Karpas-422 (cell line): ENCODE measurements around the gene LMCD1. TPM values are rescaled to one million over a fixed set of nuclear protein-coding genes. Genes with fewer than 3 reads are reported as not detected.

ENCODE experiments used
- DNase-seq: peaks from one replicate; pipeline ENCODE4 v3.0.0-alpha.2; 2015
- H2AFZ ChIP-seq: fragments of 200-600 bp; sonication (generic); 2 replicates; pipeline ENCODE4 v1.6.1; 2014; ENCODE audit warnings: antibody characterized with exemption, low read length, mixed read lengths
- H3K27ac ChIP-seq: fragments of 200-600 bp; sonication (generic); 2 replicates; pipeline ENCODE4 v1.5.1; 2014; ENCODE audit warnings: mild to moderate bottlenecking, low read length, moderate library complexity
- H3K27me3 ChIP-seq: fragments of 200-600 bp; sonication (generic); 2 replicates; pipeline ENCODE4 v1.6.1; 2014; ENCODE audit warnings: low read length, mixed read lengths
- H3K36me3 ChIP-seq: fragments of 200-600 bp; sonication (generic); 2 replicates; pipeline ENCODE4 v1.6.1; 2014; ENCODE audit warnings: low read length, mixed read lengths; ENCODE audit not compliant: insufficient read depth
- H3K4me1 ChIP-seq: fragments of 200-600 bp; sonication (generic); 2 replicates; pipeline ENCODE4 v1.6.1; 2014; ENCODE audit warnings: mild to moderate bottlenecking, low read length, mixed read lengths
- H3K4me2 ChIP-seq: fragments of 200-600 bp; sonication (generic); 2 replicates; pipeline ENCODE4 v1.6.1; 2014; ENCODE audit warnings: low read length, low read depth, mild to moderate bottlenecking; ENCODE audit not compliant: poor library complexity, severe bottlenecking
- H3K4me3 ChIP-seq: fragments of 200-600 bp; sonication (generic); 2 replicates; pipeline ENCODE4 v1.5.1; 2014; ENCODE audit warnings: mild to moderate bottlenecking, antibody characterized with exemption, low read length, mixed read lengths
- H3K79me2 ChIP-seq: fragments of 200-600 bp; sonication (generic); 2 replicates; pipeline ENCODE4 v1.6.1; 2014; ENCODE audit warnings: mild to moderate bottlenecking, low read length, mixed read lengths
- H3K9ac ChIP-seq: fragments of 200-600 bp; sonication (generic); 2 replicates; pipeline ENCODE4 v1.6.0; 2014; ENCODE audit warnings: low read length
- H3K9me2 ChIP-seq: fragments of 200-600 bp; sonication (generic), shearing (Covaris generic); replicated peaks from 2 replicates; pipeline ENCODE4 v1.6.0; 2014; ENCODE audit warnings: mild to moderate bottlenecking, low read length, moderate library complexity; ENCODE audit not compliant: insufficient read depth
- H3K9me3 ChIP-seq: fragments of 300-700, 200-600 bp; sonication (generic); 2 replicates; pipeline ENCODE4 v1.6.1; 2014; ENCODE audit warnings: low read length, mixed read lengths
- H4K20me1 ChIP-seq: fragments of 200-600 bp; sonication (generic); 2 replicates; pipeline ENCODE4 v1.6.1; 2014; ENCODE audit warnings: mild to moderate bottlenecking, antibody characterized with exemption, low read length, low read depth; ENCODE audit not compliant: insufficient read depth
- total RNA-seq: library from RNA; depleted of rRNA; stranded (reverse); fragments of >200 nt; shearing (Covaris generic); gene quantifications from 2 replicates; pipeline ENCODE4 v1.2.3, GENCODE V29; 2014; ENCODE audit warnings: low replicate concordance

The LMCD1 gene
- total RNA-seq, 1 experiment from 2014 or later: not detected

GRCh38 chr3:8516783-8517182 is 15.2 kb downstream of the LMCD1 start:
- H3K27me3 ChIP-seq: no peaks in the 10 kb centered on the region; the same call in 1 of the 2 replicates
- H4K20me1 ChIP-seq: no peaks in the 10 kb centered on the region
- no peaks in the 10 kb centered on the region for H3K9me2 ChIP-seq
- H3K27ac ChIP-seq: no peak overlapping the region
- no peak overlapping the region for H3K4me3 ChIP-seq
- H3K9me3 ChIP-seq: no peaks in the 10 kb centered on the region
- no peak overlapping the region for H3K4me2 ChIP-seq
- no peaks in the 10 kb centered on the region for H3K36me3 ChIP-seq
- no peak overlapping the region for H2AFZ ChIP-seq
- no peak overlapping the region for H3K9ac ChIP-seq
- H3K79me2 ChIP-seq: no peaks in the 10 kb centered on the region
- no peak for DNase-seq
- H3K4me1 ChIP-seq: no peaks in the 10 kb centered on the region

DNA sequence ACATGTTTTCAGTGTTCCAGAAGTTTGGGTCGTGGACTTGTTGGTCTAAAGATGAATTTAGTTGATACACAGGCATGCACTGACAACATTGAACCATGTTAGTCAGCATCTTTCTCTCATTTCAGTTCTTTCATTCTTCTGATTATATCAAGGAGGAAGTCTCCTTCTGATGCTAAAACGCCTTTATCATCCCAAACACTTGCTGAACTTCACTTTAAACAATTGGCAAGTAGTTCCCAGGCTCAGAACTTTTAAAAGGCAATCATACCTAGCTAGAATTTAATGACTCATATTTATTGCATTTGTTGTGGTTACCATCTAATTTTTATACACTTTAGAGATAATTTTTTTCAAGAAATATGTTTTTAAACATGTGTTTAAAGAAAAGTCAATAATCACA is 15.9 kb downstream of the LMCD1 start:
- no peaks in the 10 kb centered on the region for H3K4me1 ChIP-seq
- no peaks in the 10 kb centered on the region for H4K20me1 ChIP-seq
- H3K79me2 ChIP-seq: no peaks in the 10 kb centered on the region
- no peaks in the 10 kb centered on the region for H3K36me3 ChIP-seq
- no peak overlapping the region for H3K4me3 ChIP-seq
- H3K4me2 ChIP-seq: no peak overlapping the region
- no peak for DNase-seq
- H3K9ac ChIP-seq: no peak overlapping the region
- H3K27me3 ChIP-seq: no peaks in the 10 kb centered on the region; the same call in 1 of the 2 replicates
- no peaks in the 10 kb centered on the region for H3K9me3 ChIP-seq
- no peak overlapping the region for H3K27ac ChIP-seq
- no peak overlapping the region for H2AFZ ChIP-seq
- no peaks in the 10 kb centered on the region for H3K9me2 ChIP-seq

DNA sequence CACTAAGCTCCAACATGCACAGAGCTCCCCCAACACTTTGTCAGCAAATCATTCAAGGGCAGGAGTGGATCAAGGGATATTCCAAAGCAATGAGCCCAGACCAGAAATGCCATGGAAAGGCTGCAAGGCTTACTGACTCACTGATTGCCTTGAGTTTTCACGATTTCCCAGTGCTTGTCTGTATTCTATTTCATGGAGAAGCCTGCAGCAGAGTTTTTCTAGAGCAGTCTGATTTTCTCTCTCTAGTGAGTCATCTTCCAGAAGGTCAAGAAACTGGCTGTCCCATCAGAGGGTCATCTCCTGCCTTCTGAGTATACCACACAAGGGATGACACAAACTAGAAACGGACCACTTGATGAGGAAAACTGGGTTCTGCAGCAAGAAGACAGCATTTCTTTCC is 16.5 kb downstream of the LMCD1 start:
- Histone ChIP-seq H3K36me3 (no peaks in the 10 kb centered on the region), H3K9ac (no peak overlapping the region), H3K9me2 (no peaks in the 10 kb centered on the region), H3K4me3 (no peak overlapping the region), H4K20me1 (no peaks in the 10 kb centered on the region), H3K4me2 (no peak overlapping the region), H2AFZ (no peak overlapping the region), H3K9me3 (no peaks in the 10 kb centered on the region), H3K4me1 (no peaks in the 10 kb centered on the region), H3K27me3 (no peaks in the 10 kb centered on the region; the same call in 1 of the 2 replicates), H3K79me2 (no peaks in the 10 kb centered on the region), H3K27ac (no peak overlapping the region)
- DNase-seq: no peak

GRCh38 chr3:8519156-8519555 is 17.5 kb downstream of the LMCD1 start:
- no peak overlapping the region for H2AFZ ChIP-seq
- H3K4me1 ChIP-seq: no peaks in the 10 kb centered on the region
- no peaks in the 10 kb centered on the region for H3K79me2 ChIP-seq
- no peaks in the 10 kb centered on the region for H4K20me1 ChIP-seq
- DNase-seq: no peak
- no peak overlapping the region for H3K4me3 ChIP-seq
- no peaks in the 10 kb centered on the region for H3K36me3 ChIP-seq
- H3K27me3 ChIP-seq: no peaks in the 10 kb centered on the region; the same call in 1 of the 2 replicates
- no peaks in the 10 kb centered on the region for H3K9me3 ChIP-seq
- H3K9ac ChIP-seq: no peak overlapping the region
- no peaks in the 10 kb centered on the region for H3K9me2 ChIP-seq
- H3K4me2 ChIP-seq: no peak overlapping the region
- H3K27ac ChIP-seq: no peak overlapping the region

DNA sequence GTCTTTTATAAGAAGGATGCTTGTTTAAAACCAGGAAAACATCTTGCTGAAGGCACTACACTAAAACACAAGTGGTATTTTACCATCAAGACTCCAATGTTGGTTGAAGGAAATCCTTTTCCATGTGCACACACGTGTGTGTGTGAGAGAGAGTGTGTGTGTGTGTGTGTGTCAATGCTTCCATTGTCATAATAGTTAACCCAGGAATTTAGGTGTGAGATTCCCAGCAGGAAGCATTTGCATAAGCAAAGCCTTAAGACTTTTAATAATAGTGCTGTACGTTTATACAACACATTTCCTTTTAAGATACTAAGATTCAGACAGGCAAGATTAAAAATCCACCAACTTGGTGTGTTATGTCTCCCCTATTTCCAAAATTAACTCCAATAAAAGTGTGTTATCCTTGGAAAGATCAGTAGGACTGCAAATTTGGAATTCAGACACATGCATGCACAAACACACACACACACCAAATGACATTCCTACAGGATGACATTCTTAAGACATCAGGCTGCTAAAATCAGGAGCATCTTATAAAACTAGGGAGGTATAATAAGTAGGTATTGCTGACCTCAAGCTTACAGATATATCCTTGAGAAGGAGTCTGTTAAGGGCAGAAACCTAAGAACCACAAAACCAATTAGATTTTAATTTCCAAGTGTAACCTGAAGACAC is 18.3 kb downstream of the LMCD1 start:
- Histone ChIP-seq H3K9me2 (no peaks in the 10 kb centered on the region), H2AFZ (no peak overlapping the region), H3K27ac (no peak overlapping the region), H3K9ac (no peak overlapping the region), H3K4me3 (no peak overlapping the region), H4K20me1 (no peaks in the 10 kb centered on the region), H3K79me2 (no peaks in the 10 kb centered on the region), H3K4me2 (no peak overlapping the region), H3K36me3 (no peaks in the 10 kb centered on the region), H3K4me1 (no peaks in the 10 kb centered on the region), H3K27me3 (no peaks in the 10 kb centered on the region; the same call in 1 of the 2 replicates), H3K9me3 (no peaks in the 10 kb centered on the region)
- no peak for DNase-seq

DNA sequence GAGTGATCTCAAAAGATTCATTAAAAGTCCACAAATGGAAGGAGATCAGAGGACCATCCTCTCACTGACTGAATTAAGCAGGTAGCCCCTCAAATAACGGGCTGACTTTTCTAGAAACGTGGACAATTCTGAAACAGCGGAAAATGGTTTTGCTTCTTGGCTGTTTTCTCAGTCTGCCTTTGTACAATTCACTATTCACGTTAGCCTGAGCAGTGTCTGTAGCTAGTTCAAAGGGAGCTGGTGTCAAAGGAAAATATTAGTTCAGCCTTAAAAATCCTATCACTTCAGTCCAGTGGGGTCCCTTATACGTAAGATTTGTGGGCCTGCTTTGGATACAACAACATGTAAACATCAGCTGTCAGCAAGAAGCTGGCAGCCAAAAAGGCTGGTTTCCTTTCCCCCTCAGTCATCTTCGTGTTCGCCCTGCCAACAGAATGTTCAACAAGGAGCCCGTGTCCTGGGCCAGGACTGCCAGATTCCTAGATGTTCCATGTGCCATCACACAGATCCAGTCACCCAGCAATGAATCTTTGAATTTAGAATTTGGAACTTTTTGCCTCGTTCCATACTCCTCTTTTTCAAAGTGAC is 19.3 kb downstream of the LMCD1 start:
- no peaks in the 10 kb centered on the region for H3K36me3 ChIP-seq
- H3K9me2 ChIP-seq: no peaks in the 10 kb centered on the region
- H3K9me3 ChIP-seq: no peaks in the 10 kb centered on the region
- H3K27me3 ChIP-seq: no peaks in the 10 kb centered on the region; the same call in 1 of the 2 replicates
- no peaks in the 10 kb centered on the region for H3K79me2 ChIP-seq
- DNase-seq: no peak
- no peaks in the 10 kb centered on the region for H4K20me1 ChIP-seq
- H3K4me3 ChIP-seq: no peak overlapping the region
- H3K4me2 ChIP-seq: no peak overlapping the region
- no peak overlapping the region for H3K9ac ChIP-seq
- no peak overlapping the region for H3K27ac ChIP-seq
- no peak overlapping the region for H2AFZ ChIP-seq
- no peaks in the 10 kb centered on the region for H3K4me1 ChIP-seq

- H3K4me3 ChIP-seq: no peak overlapping the region
- no peaks in the 10 kb centered on the region for H3K79me2 ChIP-seq
- DNase-seq: no peak
- no peak overlapping the region for H3K27ac ChIP-seq
- no peaks in the 10 kb centered on the region; the same call in 1 of the 2 replicates for H3K27me3 ChIP-seq
- no peak overlapping the region for H3K9ac ChIP-seq
- H2AFZ ChIP-seq: no peak overlapping the region
- no peak overlapping the region for H3K4me2 ChIP-seq
- H3K9me2 ChIP-seq: no peaks in the 10 kb centered on the region
- H3K9me3 ChIP-seq: no peaks in the 10 kb centered on the region
- H3K36me3 ChIP-seq: no peaks in the 10 kb centered on the region
- H4K20me1 ChIP-seq: no peaks in the 10 kb centered on the region
- no peaks in the 10 kb centered on the region for H3K4me1 ChIP-seq
These were observed 21.4 kb downstream of the LMCD1 start for GRCh38 chr3:8523041-8523440.

GRCh38 chr3:8524249-8524648 is 22.6 kb downstream of the LMCD1 start:
- Histone ChIP-seq H2AFZ (no peak overlapping the region), H4K20me1 (no peaks in the 10 kb centered on the region), H3K9me3 (no peaks in the 10 kb centered on the region), H3K9ac (no peak overlapping the region), H3K36me3 (no peaks in the 10 kb centered on the region), H3K4me2 (no peak overlapping the region), H3K4me3 (no peak overlapping the region), H3K9me2 (no peaks in the 10 kb centered on the region), H3K27me3 (no peaks in the 10 kb centered on the region), H3K79me2 (no peaks in the 10 kb centered on the region), H3K4me1 (no peaks in the 10 kb centered on the region), H3K27ac (no peak overlapping the region)
- DNase-seq: no peak
